Spinal cord (tissue), 10 donors: ENCODE data around the gene CLEC7A. TPM values are rescaled to one million over a fixed set of nuclear protein-coding genes. Genes with fewer than 3 reads are reported as not detected.

ENCODE experiments used
- DNase-seq, 6 donors: peaks; one replicate each; pipeline versions ENCODE4 v3.0.0 to v3.0.0-alpha.2; 2013 to 2015; ENCODE audit warnings: low spot score in 6 of 6, low read depth in 4 of 6
- H3K27ac ChIP-seq: one replicate; pipeline ENCODE4 v1.5.1; 2013; ENCODE audit warnings: low read depth, low read length, control low read depth
- H3K27me3 ChIP-seq: one replicate; pipeline ENCODE4 v1.6.1; 2013; ENCODE audit warnings: low read length; ENCODE audit not compliant: control insufficient read depth, insufficient read depth
- H3K36me3 ChIP-seq: one replicate; pipeline ENCODE4 v1.6.1; 2013; ENCODE audit warnings: low read length; ENCODE audit not compliant: control insufficient read depth, insufficient read depth
- H3K4me1 ChIP-seq: one replicate; pipeline ENCODE4 v1.6.1; 2013; ENCODE audit warnings: low read length; ENCODE audit not compliant: control insufficient read depth, insufficient read depth
- H3K4me3 ChIP-seq: one replicate; pipeline ENCODE4 v1.5.1; 2013; ENCODE audit warnings: low read depth, low read length, control low read depth
- H3K9me3 ChIP-seq: one replicate; pipeline ENCODE4 v1.6.1; 2013; ENCODE audit warnings: low read length; ENCODE audit not compliant: control insufficient read depth, insufficient read depth
- WGBS: methylation state at CpG from one replicate; pipeline ENCODE4 v1.1.5; 2013; ENCODE audit warnings: missing lambda C conversion rate; ENCODE audit not compliant: insufficient coverage; 5-methylcytosine and 5-hydroxymethylcytosine counted together
- polyA plus RNA-seq, 2 donors: library from polyadenylated mRNA; unstranded; fragments of 120-200 nt; gene quantifications; one replicate each; pipeline ENCODE4 v1.2.1, GENCODE V29; 2013; ENCODE audit not compliant: insufficient read length in 2 of 2
- total RNA-seq, 2 donors: library from RNA; depleted of rRNA in 1 of 2; stranded (reverse); fragments of 120-200 nt in 1 of 2; fragments of >200 nt in 1 of 2; gene quantifications; one replicate each; pipeline versions ENCODE4 v1.2.3 to v1.2.4, GENCODE V29; 2013 to 2014
- donor health status: healthy.

Gene CLEC7A
- total and polyA plus RNA-seq, 4 donors: 2.5 to 9.9 (median 4.6) TPM

- H3K9me3 ChIP-seq: no peaks in the 10 kb centered on the region
- H3K4me1 ChIP-seq: no peaks in the 10 kb centered on the region
- no peaks in the 10 kb centered on the region for H3K36me3 ChIP-seq
- H3K27me3 ChIP-seq: no peaks in the 10 kb centered on the region
- no peak overlapping the region for H3K27ac ChIP-seq
- WGBS: no CpG with 5 or more reads among the region's 6 CpGs
- H3K4me3 ChIP-seq: no peak overlapping the region
- DNase-seq: no peak
These were observed 45.3 kb downstream of the CLEC7A start for GRCh38 chr12:10084733-10085132.

DNA sequence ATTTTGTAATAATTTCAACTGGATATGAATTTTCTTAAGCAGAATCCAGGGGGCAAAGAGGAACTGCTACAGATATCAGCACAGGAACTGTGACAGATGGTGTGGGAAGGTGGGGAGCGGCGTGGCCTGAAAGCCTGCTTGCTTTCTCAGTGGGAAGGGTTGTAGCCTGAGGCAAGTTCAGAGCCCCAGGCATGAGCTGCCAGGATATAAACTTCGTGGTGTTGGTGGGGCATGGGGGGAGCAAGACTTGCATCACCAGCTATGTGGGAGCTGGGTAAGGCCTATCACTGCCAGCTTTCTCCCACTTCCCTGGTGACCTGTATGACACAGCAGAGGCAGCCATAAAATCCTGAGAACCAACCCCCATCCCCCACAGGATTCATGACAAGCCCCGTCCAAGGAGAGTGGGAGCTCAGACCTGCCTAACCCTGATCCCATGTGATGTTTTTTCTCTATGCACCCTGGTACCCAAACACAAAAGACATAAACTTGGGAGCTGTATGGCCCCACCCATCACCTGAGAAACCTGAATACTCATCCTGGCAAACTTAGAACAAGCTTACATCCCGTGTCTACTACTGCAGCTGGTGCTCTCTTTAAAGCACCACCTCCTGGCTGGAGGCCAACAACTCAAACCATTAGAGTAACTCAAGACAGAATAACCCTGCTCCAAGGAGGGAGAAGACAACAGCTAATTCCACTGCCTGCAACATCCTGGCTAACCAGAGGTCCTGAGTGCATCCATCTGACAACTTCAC lies 47.7 kb downstream of the CLEC7A start:
- DNase-seq: no peak
- Histone ChIP-seq H3K27ac (no peak overlapping the region), H3K9me3 (no peaks in the 10 kb centered on the region), H3K36me3 (no peaks in the 10 kb centered on the region), H3K4me1 (no peaks in the 10 kb centered on the region), H3K27me3 (no peaks in the 10 kb centered on the region), H3K4me3 (no peak overlapping the region)
- WGBS: 85% methylated on average over 4 of the region's 5 CpGs

GRCh38 chr12:10075451-10075850 lies 54.5 kb downstream of the CLEC7A start:
- H3K27ac ChIP-seq: no peak overlapping the region
- no peaks in the 10 kb centered on the region for H3K27me3 ChIP-seq
- no peak overlapping the region for H3K4me3 ChIP-seq
- no peaks in the 10 kb centered on the region for H3K4me1 ChIP-seq
- no peaks in the 10 kb centered on the region for H3K9me3 ChIP-seq
- no peaks in the 10 kb centered on the region for H3K36me3 ChIP-seq
- no peak for DNase-seq

DNA sequence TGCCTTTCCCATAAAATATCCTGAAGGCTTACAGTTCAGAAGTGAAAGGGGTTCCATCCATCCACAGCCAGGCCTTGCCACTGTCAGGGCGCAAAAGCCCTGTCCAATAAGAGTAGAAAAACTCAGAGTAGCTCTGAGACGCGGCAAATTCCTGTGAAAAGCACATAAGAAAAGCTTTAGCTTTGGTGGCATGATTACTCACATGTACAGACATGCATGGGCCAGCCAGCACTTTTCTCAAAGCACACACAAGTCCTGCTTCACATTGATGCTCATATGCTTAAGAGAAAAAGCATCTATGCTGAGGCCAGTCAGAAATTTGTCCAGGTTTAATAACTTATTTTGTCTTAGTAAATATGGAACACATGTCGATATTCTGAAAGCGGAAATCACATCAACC lies 56.7 kb downstream of the CLEC7A start:
- Histone ChIP-seq H3K27me3 (no peaks in the 10 kb centered on the region), H3K27ac (no peak overlapping the region), H3K4me3 (no peak overlapping the region), H3K36me3 (no peaks in the 10 kb centered on the region), H3K4me1 (no peaks in the 10 kb centered on the region), H3K9me3 (no peaks in the 10 kb centered on the region)
- 85% methylated on average over 3 of the region's 5 CpGs for WGBS
- DNase-seq: no peak

DNA sequence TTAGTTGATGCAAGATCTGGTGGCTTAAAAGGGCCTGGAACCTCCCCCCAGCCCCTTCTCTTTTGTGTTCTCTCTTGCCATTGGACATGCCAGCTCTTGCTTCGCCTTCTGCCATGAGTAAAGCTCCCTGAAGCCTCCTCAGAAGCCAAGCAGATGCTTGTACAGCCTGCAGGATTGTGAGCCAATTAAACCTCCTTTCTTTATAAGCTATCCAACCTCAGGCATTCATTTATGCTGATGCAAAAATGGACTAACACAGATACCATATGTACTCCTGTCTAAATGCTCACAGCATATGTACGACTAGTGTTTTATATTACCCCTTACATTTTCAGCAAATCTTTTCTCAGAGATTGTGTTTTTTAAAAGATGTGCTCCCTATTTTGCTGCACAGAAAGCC lies 57.9 kb downstream of the CLEC7A start:
- no peaks in the 10 kb centered on the region for H3K27me3 ChIP-seq
- H3K36me3 ChIP-seq: no peaks in the 10 kb centered on the region
- no peak overlapping the region for H3K27ac ChIP-seq
- H3K4me1 ChIP-seq: no peaks in the 10 kb centered on the region
- 92% methylated on average over 1 of the region's 2 CpGs for WGBS
- no peaks in the 10 kb centered on the region for H3K9me3 ChIP-seq
- DNase-seq: peak in 1 of 6 donors; percentile 65
- no peak overlapping the region for H3K4me3 ChIP-seq

GRCh38 chr12:10070380-10070779 lies 59.6 kb downstream of the CLEC7A start:
- H3K4me1 ChIP-seq: no peaks in the 10 kb centered on the region
- no peak overlapping the region for H3K27ac ChIP-seq
- H3K27me3 ChIP-seq: no peaks in the 10 kb centered on the region
- no peaks in the 10 kb centered on the region for H3K9me3 ChIP-seq
- 94% methylated on average over 3 of the region's 4 CpGs for WGBS
- no peak overlapping the region for H3K4me3 ChIP-seq
- DNase-seq: no peak
- no peaks in the 10 kb centered on the region for H3K36me3 ChIP-seq

DNA sequence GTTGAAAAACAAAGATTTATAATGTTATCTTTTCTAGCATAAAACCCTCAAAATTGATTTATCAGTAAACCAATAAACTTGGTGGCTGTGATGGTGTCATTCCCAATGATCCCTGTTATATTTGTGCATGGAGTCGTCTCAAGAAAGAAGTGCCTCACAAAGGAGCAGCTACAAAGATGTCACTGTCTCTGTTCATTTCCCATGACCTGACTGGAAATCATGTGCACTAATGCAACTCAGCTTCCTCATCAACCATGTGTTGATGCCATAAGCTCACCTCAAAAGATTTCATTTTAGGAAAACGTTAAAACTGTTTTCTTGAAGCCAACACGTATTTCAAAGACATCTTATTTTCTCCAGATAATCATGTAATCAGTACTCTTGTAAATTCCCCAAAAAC lies 60.0 kb downstream of the CLEC7A start:
- no peaks in the 10 kb centered on the region for H3K9me3 ChIP-seq
- H3K27ac ChIP-seq: no peak overlapping the region
- H3K27me3 ChIP-seq: no peaks in the 10 kb centered on the region
- DNase-seq: no peak
- H3K4me1 ChIP-seq: no peaks in the 10 kb centered on the region
- no peak overlapping the region for H3K4me3 ChIP-seq
- no peaks in the 10 kb centered on the region for H3K36me3 ChIP-seq
- 44% methylated on average over 2 of the region's 3 CpGs for WGBS

DNA sequence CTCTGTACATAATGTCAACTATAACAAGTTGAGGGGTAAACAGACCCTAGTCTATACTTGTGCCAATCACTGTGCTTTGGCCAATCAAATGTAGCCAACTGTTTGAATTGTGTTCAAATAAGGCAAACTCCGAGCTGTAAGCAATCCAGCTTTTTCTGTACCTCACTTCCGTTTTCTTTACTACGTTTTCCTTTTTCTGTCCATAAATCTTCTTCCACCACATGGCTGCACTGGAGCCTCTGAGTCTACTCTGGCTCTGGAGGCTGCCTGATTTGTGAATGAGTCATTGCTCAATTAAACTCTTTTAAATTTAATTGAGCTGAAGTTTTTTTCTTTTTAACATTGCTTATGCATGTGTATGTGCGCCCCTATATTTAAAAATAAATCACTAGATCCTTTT lies 60.9 kb downstream of the CLEC7A start:
- Histone ChIP-seq H3K4me3 (no peak overlapping the region), H3K27me3 (no peaks in the 10 kb centered on the region), H3K4me1 (no peaks in the 10 kb centered on the region), H3K36me3 (no peaks in the 10 kb centered on the region), H3K27ac (peak overlapping the region; percentile 37), H3K9me3 (no peaks in the 10 kb centered on the region)
- WGBS: 25% methylated on average over 2 of the region's 4 CpGs
- DNase-seq: no peak

DNA sequence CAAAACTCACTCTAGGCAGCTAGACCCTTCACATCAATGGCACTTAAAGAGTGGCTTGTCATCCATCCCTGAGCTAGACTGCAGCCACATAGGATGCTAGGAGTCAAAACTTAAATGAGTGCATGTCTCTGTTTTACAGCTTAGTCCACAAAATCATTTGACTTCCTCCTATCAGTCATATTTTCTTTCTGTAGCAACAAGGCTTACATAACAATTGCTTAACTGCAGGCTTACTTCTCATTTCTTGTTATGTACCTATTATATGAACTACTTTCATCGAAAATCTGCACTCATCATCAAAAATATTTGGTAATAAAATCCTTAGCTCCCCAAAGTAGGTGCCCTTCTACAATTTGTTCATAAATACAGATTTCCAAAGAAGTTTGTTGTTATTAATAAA lies 61.4 kb downstream of the CLEC7A start:
- no peaks in the 10 kb centered on the region for H3K27me3 ChIP-seq
- no peak for DNase-seq
- peak overlapping the region; percentile 37 for H3K27ac ChIP-seq
- H3K36me3 ChIP-seq: no peaks in the 10 kb centered on the region
- no peaks in the 10 kb centered on the region for H3K9me3 ChIP-seq
- no CpG with 5 or more reads among the region's 1 CpG for WGBS
- H3K4me3 ChIP-seq: no peak overlapping the region
- no peaks in the 10 kb centered on the region for H3K4me1 ChIP-seq

DNA sequence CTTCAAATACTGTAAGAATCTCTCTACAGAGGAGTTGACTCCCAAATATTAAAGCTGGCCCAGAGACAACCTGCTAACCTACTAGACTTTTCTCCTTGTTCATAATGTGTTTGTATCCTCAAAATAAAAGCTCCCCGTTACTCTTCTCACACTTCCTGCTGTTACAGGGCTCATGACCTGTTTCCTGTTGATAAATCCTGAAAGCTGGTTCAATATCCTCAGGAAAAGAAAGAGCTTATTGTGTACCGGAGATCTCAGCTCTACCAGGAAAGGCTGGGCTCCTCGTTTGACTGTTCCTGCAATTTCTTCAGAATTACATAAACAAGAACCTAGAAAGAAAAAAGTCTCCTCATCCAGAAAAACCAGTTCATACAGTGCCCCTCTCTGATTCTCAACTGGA lies 62.1 kb downstream of the CLEC7A start:
- Histone ChIP-seq H3K27me3 (no peaks in the 10 kb centered on the region), H3K9me3 (no peaks in the 10 kb centered on the region), H3K4me1 (no peaks in the 10 kb centered on the region), H3K36me3 (no peaks in the 10 kb centered on the region), H3K4me3 (no peak overlapping the region), H3K27ac (peak overlapping the region; percentile 37)
- 33% methylated on average over 1 of the region's 3 CpGs for WGBS
- DNase-seq: peak in 1 of 6 donors; percentile 27
